Activated B cell treated with CpG ODN at 0.5 μM for 24 hours (primary cell): ENCODE data around the gene WNT4. TPM values are rescaled to one million over a fixed set of nuclear protein-coding genes. Genes with fewer than 3 reads are reported as not detected.

Experiments
- ATAC-seq: fragments of 200-7000 bp; cut with Tn5 transposase; one replicate; pipeline ENCODE4 v1.10.0; 2021; ENCODE audit warnings: low read depth, mild to moderate bottlenecking, moderate library complexity
- CTCF ChIA-PET: fragments of 350-600 bp; sonication (Branson Sonifier 250); formaldehyde crosslinking; loops from one replicate; lab custom pipeline; 2021; ENCODE audit warnings: antibody characterized with exemption; lab: Charles Lee
- POLR2A ChIA-PET: fragments of 350-600 bp; sonication (Branson Sonifier 250); formaldehyde crosslinking; loops from one replicate; lab custom pipeline; 2021; ENCODE audit warnings: antibody characterized with exemption; lab: Charles Lee
- DNase-seq: peaks from one replicate; pipeline ENCODE4 v3.0.0; 2022
- H3K27ac Mint-ChIP-seq: one replicate; pipeline ENCODE4 v1.8.0; 2020; ENCODE audit warnings: mixed read lengths
- H3K27me3 Mint-ChIP-seq: one replicate; pipeline ENCODE4 v1.8.0; 2021; ENCODE audit warnings: mixed read lengths
- H3K36me3 Mint-ChIP-seq: one replicate; pipeline ENCODE4 v1.8.0; 2021; ENCODE audit warnings: low read depth, mixed read lengths
- H3K4me1 Mint-ChIP-seq: one replicate; pipeline ENCODE4 v1.8.0; 2021; ENCODE audit warnings: mixed read lengths
- H3K4me3 Mint-ChIP-seq: one replicate; pipeline ENCODE4 v1.8.0; 2020; ENCODE audit warnings: mild to moderate bottlenecking, mixed read lengths
- H3K9me3 Mint-ChIP-seq: one replicate; pipeline ENCODE4 v1.8.0; 2020; ENCODE audit warnings: mixed read lengths
- intact Hi-C: fragments of 100-400 bp; cut with micrococcal nuclease; formaldehyde crosslinking; loops from one replicate; pipeline ENCODE4 v1.15.1; 2024
- total RNA-seq: library from RNA; stranded (reverse); gene quantifications from 2 replicates; pipeline ENCODE4 v1.2.3, GENCODE V29; 2022
- TF ChIP-seq, protein P1 (sequence below): fragments of 200-600 bp; IDR thresholded peaks from one replicate; pipeline ENCODE4 v1.8.0; 2022; ENCODE audit warnings: antibody characterized with exemption, mild to moderate bottlenecking

Gene WNT4
- total RNA-seq, 1 donor from 2014 or later, result 7.9 TPM

DNA sequence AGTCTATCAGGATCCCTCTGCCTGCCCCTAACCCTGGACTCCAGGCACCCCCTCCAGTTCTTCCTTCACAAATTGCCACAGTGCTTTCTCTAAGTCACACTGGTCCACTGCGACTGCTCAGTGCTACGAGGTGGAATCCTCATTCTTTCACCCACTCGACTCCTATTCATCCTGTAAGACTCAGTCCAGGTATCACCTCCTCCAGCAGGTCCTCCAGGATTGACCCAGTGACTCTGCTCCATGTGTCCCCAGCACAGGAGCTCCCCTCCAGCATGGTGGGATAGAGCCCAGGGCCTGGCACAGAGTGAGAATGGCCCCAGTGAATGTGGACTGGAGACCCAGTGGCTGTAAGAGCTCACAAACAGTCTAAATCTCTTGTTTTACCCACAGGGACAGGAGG, 45.5 kb upstream of the WNT4 start:
- no peak overlapping the region for H3K4me3 Mint-ChIP-seq
- TF ChIP-seq, protein P1, sequence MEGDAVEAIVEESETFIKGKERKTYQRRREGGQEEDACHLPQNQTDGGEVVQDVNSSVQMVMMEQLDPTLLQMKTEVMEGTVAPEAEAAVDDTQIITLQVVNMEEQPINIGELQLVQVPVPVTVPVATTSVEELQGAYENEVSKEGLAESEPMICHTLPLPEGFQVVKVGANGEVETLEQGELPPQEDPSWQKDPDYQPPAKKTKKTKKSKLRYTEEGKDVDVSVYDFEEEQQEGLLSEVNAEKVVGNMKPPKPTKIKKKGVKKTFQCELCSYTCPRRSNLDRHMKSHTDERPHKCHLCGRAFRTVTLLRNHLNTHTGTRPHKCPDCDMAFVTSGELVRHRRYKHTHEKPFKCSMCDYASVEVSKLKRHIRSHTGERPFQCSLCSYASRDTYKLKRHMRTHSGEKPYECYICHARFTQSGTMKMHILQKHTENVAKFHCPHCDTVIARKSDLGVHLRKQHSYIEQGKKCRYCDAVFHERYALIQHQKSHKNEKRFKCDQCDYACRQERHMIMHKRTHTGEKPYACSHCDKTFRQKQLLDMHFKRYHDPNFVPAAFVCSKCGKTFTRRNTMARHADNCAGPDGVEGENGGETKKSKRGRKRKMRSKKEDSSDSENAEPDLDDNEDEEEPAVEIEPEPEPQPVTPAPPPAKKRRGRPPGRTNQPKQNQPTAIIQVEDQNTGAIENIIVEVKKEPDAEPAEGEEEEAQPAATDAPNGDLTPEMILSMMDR, result no peak
- ChIA-PET POLR2A (no interaction called here), CTCF (no interaction called here)
- H3K36me3 Mint-ChIP-seq, result no peaks in the 10 kb centered on the region
- intact Hi-C loops, result no loop called here
- H3K4me1 Mint-ChIP-seq, result peaks cover 5% of the 10 kb centered on the region
- H3K9me3 Mint-ChIP-seq, result no peaks in the 10 kb centered on the region
- peaks cover 26% of the 10 kb centered on the region for H3K27me3 Mint-ChIP-seq
- ATAC-seq (no peak), DNase-seq (no peak)
- no peak overlapping the region for H3K27ac Mint-ChIP-seq

DNA sequence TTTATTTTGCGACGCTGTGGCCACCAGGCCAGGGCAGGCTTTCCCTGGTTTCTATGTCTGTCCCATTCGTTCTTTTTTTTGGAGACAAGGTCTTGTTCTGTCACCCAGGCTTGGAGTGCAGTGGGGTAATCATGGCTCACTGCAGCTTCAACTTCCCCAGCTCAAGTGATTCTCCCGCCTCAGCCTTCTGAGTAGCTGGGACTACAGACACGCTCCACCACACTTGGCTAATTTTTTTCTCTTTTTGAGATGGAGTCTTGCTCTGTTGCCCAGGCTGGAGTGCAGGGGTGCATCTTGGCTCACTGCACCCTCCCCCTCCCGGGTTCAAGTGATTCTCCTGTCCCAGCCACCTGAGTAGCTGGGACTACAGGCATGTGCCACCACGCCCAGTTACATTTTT, 43.4 kb upstream of the WNT4 start:
- Mint-ChIP-seq H3K9me3 (no peaks in the 10 kb centered on the region), H3K27ac (no peak overlapping the region), H3K4me3 (no peak overlapping the region), H3K36me3 (no peaks in the 10 kb centered on the region), H3K27me3 (peaks cover 33% of the 10 kb centered on the region), H3K4me1 (peaks cover 5% of the 10 kb centered on the region)
- ChIA-PET CTCF (no interaction called here), POLR2A (no interaction called here)
- TF ChIP-seq, protein P1, result no peak
- intact Hi-C loops, result no loop called here
- ATAC-seq (no peak), DNase-seq (no peak)

DNA sequence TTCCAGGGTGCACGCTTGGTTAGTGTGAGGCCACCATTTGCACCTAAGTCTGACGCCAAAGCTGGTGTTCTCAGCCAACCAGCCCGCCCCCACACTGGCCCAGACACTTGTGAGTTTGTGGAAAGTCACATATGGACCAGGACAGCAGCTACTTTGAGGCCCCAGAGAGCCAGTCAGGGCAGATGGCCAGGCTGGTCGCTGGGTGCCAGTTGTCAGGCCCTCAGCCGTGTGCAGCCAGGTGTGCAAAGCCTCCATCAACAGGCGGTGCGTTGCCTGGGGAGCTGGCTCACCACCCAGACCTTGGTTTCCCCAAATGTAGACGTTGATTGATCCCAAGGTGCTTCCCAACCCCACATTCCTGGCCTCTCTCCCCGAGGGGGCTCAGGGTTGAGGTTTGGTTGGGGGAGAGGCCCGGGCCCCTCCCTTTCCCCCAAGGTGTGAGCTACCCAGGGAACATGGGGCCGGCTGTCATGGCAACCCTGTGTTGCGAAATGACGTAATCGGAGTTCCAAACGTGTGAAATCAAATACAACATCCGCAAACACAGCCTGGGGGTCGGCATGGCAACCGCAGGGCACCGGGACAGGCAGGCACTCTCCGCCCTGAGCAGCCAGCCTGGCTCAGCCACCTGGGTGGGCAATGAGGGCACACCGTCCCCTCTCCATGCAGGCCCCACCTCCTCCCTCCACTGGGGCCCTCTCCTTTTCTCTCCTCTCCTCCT, 42.2 kb upstream of the WNT4 start:
- ChIA-PET CTCF (no interaction called here), POLR2A (interaction anchor here (0.9 kb wide), 1 partner anchor 20 kb away, joined by 6 read pairs; no protein-coding TSS in a partner anchor)
- Mint-ChIP-seq H3K4me1 (peaks cover 5% of the 10 kb centered on the region), H3K27me3 (peaks cover 33% of the 10 kb centered on the region), H3K27ac (no peak overlapping the region), H3K9me3 (no peaks in the 10 kb centered on the region), H3K36me3 (no peaks in the 10 kb centered on the region), H3K4me3 (no peak overlapping the region)
- ATAC-seq (peak; percentile 18), DNase-seq (no peak)
- intact Hi-C loops, result no loop called here
- TF ChIP-seq, protein P1, result no peak

DNA sequence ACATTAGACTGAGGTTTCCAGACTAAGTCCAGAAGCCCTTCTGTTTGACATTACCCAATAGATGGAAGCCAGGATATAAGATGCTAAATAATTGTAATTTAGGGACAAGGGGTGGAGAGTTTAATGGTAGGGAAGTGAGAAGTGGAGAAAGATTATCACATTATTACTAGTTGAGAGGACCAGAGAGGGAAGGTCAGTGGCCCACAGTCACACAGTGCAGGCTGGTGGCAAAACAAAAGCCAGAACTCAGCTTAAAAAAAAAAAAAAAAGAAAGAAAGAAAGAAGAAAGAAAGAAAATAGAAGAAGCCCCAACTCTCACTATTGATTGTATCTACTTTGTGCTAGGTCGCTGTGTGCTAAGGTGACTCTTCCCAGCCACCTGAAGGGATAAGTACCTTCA, 41.6 kb upstream of the WNT4 start:
- ChIA-PET POLR2A (interaction anchor here (0.9 kb wide), 1 partner anchor 19 kb away, joined by 6 read pairs; no protein-coding TSS in a partner anchor), CTCF (no interaction called here)
- no peak overlapping the region for H3K27ac Mint-ChIP-seq
- TF ChIP-seq, protein P1, result no peak
- intact Hi-C loops, result no loop called here
- DNase-seq (no peak), ATAC-seq (no peak)
- peaks cover 5% of the 10 kb centered on the region for H3K4me1 Mint-ChIP-seq
- H3K36me3 Mint-ChIP-seq, result no peaks in the 10 kb centered on the region
- no peaks in the 10 kb centered on the region for H3K9me3 Mint-ChIP-seq
- H3K27me3 Mint-ChIP-seq, result peaks cover 33% of the 10 kb centered on the region
- no peak overlapping the region for H3K4me3 Mint-ChIP-seq

DNA sequence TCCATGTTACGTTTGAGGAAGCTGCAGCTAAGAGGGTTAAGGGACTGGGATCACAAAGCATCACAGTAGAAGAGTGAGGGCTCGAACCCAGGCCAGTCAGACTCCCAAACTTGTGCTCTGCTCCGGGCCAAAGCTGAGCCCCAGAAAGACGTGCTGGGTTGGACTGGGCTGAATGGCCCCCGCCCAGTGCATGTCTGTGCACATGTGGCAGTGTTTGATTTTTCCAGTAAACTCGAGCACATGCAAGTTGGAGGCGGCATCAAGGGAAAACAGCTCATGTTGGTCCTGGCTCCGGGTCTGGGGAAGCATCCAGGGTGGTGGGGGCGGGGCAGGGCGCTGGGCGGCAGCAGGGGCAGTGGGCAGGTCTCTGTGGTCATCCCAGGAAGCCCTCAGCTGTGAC, 39.8 kb upstream of the WNT4 start:
- intact Hi-C loops, result no loop called here
- no peak overlapping the region for H3K27ac Mint-ChIP-seq
- peaks cover 28% of the 10 kb centered on the region for H3K27me3 Mint-ChIP-seq
- no peaks in the 10 kb centered on the region for H3K9me3 Mint-ChIP-seq
- ATAC-seq (no peak), DNase-seq (no peak)
- H3K4me3 Mint-ChIP-seq, result no peak overlapping the region
- H3K4me1 Mint-ChIP-seq, result peaks cover 19% of the 10 kb centered on the region
- no peaks in the 10 kb centered on the region for H3K36me3 Mint-ChIP-seq
- CTCF ChIA-PET, result no interaction called here
- POLR2A ChIA-PET, result interaction anchor here (0.6 to 1.1 kb wide), 3 partner anchors 14 to 399 kb away, joined by 3 to 4 read pairs (median 3); partner anchors contain the start of gene USP48
- TF ChIP-seq, protein P1, result no peak
